Esophagus muscularis mucosa (tissue), 4 donors: ENCODE results near the gene TAS1R3.

Experiments
- CTCF ChIP-seq, 3 experiments: fragments of 200-600 bp in 2 of 3; fragments of 450-650 bp in 1 of 3; sonication (generic) in 2 of 3; IDR thresholded peaks; one replicate each; pipeline ENCODE4 v1.5.1; 2017 to 2019; ENCODE audit warnings: antibody characterized with exemption in 3 of 3, mild to moderate bottlenecking in 2 of 3, moderate library complexity in 1 of 3
- EP300 ChIP-seq: sonication (generic); formaldehyde crosslinking; IDR thresholded peaks from one replicate; pipeline ENCODE4 v1.6.1; 2017; ENCODE audit warnings: antibody characterized with exemption
- POLR2A ChIP-seq: fragments of 450-650 bp; IDR thresholded peaks from one replicate; pipeline ENCODE4 v1.6.1; 2017; ENCODE audit warnings: antibody characterized with exemption, moderate library complexity, mild to moderate bottlenecking, low read depth
- POLR2AphosphoS5 ChIP-seq, 2 donors: sonication (generic); formaldehyde crosslinking; IDR thresholded peaks; one replicate each; pipeline ENCODE4 v1.6.1; 2017; ENCODE audit warnings: antibody characterized with exemption in 2 of 2

- TF ChIP-seq CTCF (IDR thresholded peaks at IDR 0.05) (no peak), POLR2AphosphoS5 (IDR thresholded peaks at IDR 0.05) (peak in 1 of 2 donors; percentile 51), EP300 (no peak), POLR2A (no peak)
These were observed 1.5 kb upstream of the TAS1R3 start for GRCh38 chr1:1329304-1330210.
